HK-2 (cell line): ENCODE data around the gene ZNF277.

Source experiments
- DNase-seq: peaks from one replicate; pipeline ENCODE4 v3.0.0-alpha.2; 2018; ENCODE audit not compliant: unreplicated experiment

Gene ZNF277

GRCh38 chr7:112206238-112206990 lies at the start of gene ZNF277, which contains the start of gene DOCK4:
Gene ZNF277, plus strand, starts transcription at chr7:112206695. Its CDS starts 22 bp downstream, at chr7:112206717.
Gene DOCK4, minus strand, starts transcription at chr7:112206399. Its CDS starts 261 bp downstream, at chr7:112206138.
- peak; percentile 100 for DNase-seq

- DNase-seq, result peak; percentile 65
These were observed 49.4 kb upstream of the ZNF277 start for GRCh38 chr7:112157072-112157471.

GRCh38 chr7:112159351-112159750 lies 47.1 kb upstream of the ZNF277 start:
- no peak for DNase-seq

- DNase-seq, result no peak
These were observed 46.2 kb upstream of the ZNF277 start for GRCh38 chr7:112160130-112160770.

GRCh38 chr7:112160771-112161150 lies 45.7 kb upstream of the ZNF277 start:
- no peak for DNase-seq

- DNase-seq, result no peak
These were observed 45.0 kb upstream of the ZNF277 start for GRCh38 chr7:112161253-112162141.

GRCh38 chr7:112162142-112162766 lies 44.2 kb upstream of the ZNF277 start:
- DNase-seq, result peak; percentile 79

GRCh38 chr7:112162784-112163506 lies 43.5 kb upstream of the ZNF277 start:
- no peak for DNase-seq

- DNase-seq, result no peak
These were observed 39.3 kb upstream of the ZNF277 start for GRCh38 chr7:112167147-112167546.

- no peak for DNase-seq
These were observed 37.6 kb upstream of the ZNF277 start for GRCh38 chr7:112168915-112169314.

- DNase-seq, result no peak
These were observed 34.8 kb upstream of the ZNF277 start for GRCh38 chr7:112171673-112172072.

- DNase-seq, result no peak
These were observed 33.5 kb upstream of the ZNF277 start for GRCh38 chr7:112172870-112173567.

- no peak for DNase-seq
These were observed 33.0 kb upstream of the ZNF277 start for GRCh38 chr7:112173568-112173905.

GRCh38 chr7:112174192-112174591 lies 32.3 kb upstream of the ZNF277 start:
- no peak for DNase-seq

GRCh38 chr7:112176241-112176640 lies 30.3 kb upstream of the ZNF277 start:
- no peak for DNase-seq

- no peak for DNase-seq
These were observed 29.6 kb upstream of the ZNF277 start for GRCh38 chr7:112176693-112177415.

GRCh38 chr7:112180223-112180622 lies 26.3 kb upstream of the ZNF277 start:
- no peak for DNase-seq

- no peak for DNase-seq
These were observed 23.7 kb upstream of the ZNF277 start for GRCh38 chr7:112182749-112183148.

GRCh38 chr7:112183266-112183665 lies 23.2 kb upstream of the ZNF277 start:
- no peak for DNase-seq

- DNase-seq, result no peak
These were observed 22.0 kb upstream of the ZNF277 start for GRCh38 chr7:112184455-112184854.
